Neutrophil (primary cell): ENCODE results near the gene GGNBP2.

Experiments
- H3K27ac ChIP-seq: fragments of 200-600 bp; sonication (generic); 2 replicates; pipeline ENCODE4 v1.5.1; 2016; ENCODE audit warnings: mild to moderate bottlenecking, moderate library complexity
- H3K27me3 ChIP-seq: fragments of 200-600 bp; sonication (generic); 2 replicates; pipeline ENCODE4 v1.6.0; 2016; ENCODE audit warnings: mild to moderate bottlenecking
- H3K36me3 ChIP-seq: fragments of 200-600 bp; sonication (generic); 2 replicates; pipeline ENCODE4 v1.5.1; 2017
- H3K4me1 ChIP-seq, 2 experiments: fragments of 200-600 bp in 1 of 2; sonication (generic) in 1 of 2; 1 replicate in 1 of 2; 2 replicates in 1 of 2; pipeline versions ENCODE4 v1.5.1 to v1.6.1; 2013 to 2016; ENCODE audit warnings: low read depth in 1 of 2, low read length in 1 of 2, mild to moderate bottlenecking in 1 of 2, moderate library complexity in 1 of 2; ENCODE audit not compliant: control insufficient read depth in 1 of 2, insufficient read depth in 1 of 2
- H3K4me3 ChIP-seq, 2 experiments: fragments of 200-600 bp in 1 of 2; sonication (generic) in 1 of 2; 1 replicate in 1 of 2; 2 replicates in 1 of 2; pipeline ENCODE4 v1.5.1; 2013 to 2016; ENCODE audit warnings: low read depth in 1 of 2, low read length in 1 of 2, mild to moderate bottlenecking in 1 of 2, moderate library complexity in 1 of 2
- H3K9me3 ChIP-seq: fragments of 200-600 bp; sonication (generic); 2 replicates; pipeline ENCODE4 v1.5.1; 2016
- TF ChIP-seq, protein P1 (sequence below): fragments of 200-600 bp; sonication (generic); IDR thresholded peaks from 2 replicates; pipeline ENCODE4 v1.5.1; 2016; ENCODE audit warnings: antibody characterized with exemption

The GGNBP2 gene

DNA sequence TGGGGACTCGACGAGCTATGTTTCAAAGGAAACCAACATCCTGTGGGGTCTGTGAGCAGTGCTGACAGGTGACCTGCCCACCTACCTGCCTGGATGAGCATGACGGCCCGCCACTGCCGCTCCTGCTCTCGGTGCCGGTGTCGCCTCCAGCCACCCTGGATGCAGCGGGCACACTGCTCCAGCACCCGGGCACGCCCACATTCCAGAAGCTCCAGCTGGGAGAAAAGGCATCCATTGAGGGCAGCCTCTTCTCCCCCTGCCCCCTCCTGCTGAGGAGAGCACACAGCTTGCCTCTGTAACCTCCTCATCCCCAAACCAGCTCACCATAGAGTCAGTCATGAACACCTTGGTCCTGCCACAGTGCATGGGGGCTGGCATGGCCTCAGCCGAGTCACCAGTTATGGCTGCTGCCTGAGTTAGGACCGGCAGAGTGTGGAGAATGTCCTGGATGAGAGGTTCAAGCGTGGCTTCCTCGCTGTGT lies 43.9 kb upstream of the GGNBP2 start:
- TF ChIP-seq, protein P1, sequence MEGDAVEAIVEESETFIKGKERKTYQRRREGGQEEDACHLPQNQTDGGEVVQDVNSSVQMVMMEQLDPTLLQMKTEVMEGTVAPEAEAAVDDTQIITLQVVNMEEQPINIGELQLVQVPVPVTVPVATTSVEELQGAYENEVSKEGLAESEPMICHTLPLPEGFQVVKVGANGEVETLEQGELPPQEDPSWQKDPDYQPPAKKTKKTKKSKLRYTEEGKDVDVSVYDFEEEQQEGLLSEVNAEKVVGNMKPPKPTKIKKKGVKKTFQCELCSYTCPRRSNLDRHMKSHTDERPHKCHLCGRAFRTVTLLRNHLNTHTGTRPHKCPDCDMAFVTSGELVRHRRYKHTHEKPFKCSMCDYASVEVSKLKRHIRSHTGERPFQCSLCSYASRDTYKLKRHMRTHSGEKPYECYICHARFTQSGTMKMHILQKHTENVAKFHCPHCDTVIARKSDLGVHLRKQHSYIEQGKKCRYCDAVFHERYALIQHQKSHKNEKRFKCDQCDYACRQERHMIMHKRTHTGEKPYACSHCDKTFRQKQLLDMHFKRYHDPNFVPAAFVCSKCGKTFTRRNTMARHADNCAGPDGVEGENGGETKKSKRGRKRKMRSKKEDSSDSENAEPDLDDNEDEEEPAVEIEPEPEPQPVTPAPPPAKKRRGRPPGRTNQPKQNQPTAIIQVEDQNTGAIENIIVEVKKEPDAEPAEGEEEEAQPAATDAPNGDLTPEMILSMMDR = no peak
- Histone ChIP-seq H3K4me1 (no peaks in the 10 kb centered on the region), H3K4me3 (no peak overlapping the region), H3K27me3 (no peaks in the 10 kb centered on the region), H3K36me3 (peaks cover 82% of the 10 kb centered on the region), H3K27ac (no peak overlapping the region), H3K9me3 (no peaks in the 10 kb centered on the region)

DNA sequence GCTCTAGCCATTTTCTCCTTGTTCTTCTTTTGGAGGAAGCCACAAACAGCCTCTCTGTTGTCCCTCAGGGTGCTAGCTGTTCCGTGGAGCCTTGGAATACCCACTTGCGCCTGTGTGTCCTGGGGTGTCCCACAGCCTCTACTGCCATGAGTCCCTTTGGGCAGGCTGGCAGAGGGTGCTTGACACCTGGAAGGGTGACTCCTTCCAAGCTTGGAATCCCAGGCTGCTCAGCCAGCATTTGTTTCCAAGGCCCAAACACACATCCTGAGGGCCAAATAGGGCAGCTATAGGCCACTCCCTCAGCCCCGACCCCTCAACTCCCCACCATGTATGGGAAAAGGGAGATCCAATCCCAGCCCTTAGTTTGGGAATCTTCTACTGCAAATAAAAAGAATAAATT lies 43.4 kb upstream of the GGNBP2 start:
- Histone ChIP-seq H3K27ac (no peak overlapping the region), H3K36me3 (peaks cover 82% of the 10 kb centered on the region)

DNA sequence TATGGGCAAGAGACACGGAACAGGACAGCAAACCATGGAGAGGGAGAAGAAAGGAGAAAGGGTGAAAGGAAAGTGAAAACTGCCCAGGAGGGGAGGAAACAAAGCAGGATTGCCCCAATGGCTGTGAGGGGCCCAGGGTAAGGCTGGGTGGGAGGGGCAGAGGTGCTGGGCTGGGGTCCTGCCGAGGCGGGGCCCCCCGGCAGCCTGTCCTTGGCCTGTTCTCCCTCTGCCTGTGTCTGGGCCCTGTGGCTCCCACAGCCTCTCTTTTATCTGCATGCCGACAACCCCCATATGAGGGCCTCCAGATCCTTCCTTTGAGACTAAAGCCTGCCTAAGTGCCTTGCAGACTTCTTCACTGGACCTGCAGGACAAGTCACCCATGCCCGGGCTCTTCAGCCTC lies 42.8 kb upstream of the GGNBP2 start:
- TF ChIP-seq, protein P1 = no peak
- H3K36me3 ChIP-seq = peaks cover 82% of the 10 kb centered on the region
- no peaks in the 10 kb centered on the region for H3K4me1 ChIP-seq
- no peaks in the 10 kb centered on the region for H3K9me3 ChIP-seq
- H3K4me3 ChIP-seq = no peak overlapping the region
- H3K27me3 ChIP-seq = no peaks in the 10 kb centered on the region
- no peak overlapping the region for H3K27ac ChIP-seq

More for the DNA sequence above, 43.4 kb upstream of the GGNBP2 start:
- TF ChIP-seq, protein P1 = no peak
- Histone ChIP-seq H3K4me3 (no peak overlapping the region), H3K9me3 (no peaks in the 10 kb centered on the region), H3K27me3 (no peaks in the 10 kb centered on the region), H3K4me1 (no peaks in the 10 kb centered on the region)

DNA sequence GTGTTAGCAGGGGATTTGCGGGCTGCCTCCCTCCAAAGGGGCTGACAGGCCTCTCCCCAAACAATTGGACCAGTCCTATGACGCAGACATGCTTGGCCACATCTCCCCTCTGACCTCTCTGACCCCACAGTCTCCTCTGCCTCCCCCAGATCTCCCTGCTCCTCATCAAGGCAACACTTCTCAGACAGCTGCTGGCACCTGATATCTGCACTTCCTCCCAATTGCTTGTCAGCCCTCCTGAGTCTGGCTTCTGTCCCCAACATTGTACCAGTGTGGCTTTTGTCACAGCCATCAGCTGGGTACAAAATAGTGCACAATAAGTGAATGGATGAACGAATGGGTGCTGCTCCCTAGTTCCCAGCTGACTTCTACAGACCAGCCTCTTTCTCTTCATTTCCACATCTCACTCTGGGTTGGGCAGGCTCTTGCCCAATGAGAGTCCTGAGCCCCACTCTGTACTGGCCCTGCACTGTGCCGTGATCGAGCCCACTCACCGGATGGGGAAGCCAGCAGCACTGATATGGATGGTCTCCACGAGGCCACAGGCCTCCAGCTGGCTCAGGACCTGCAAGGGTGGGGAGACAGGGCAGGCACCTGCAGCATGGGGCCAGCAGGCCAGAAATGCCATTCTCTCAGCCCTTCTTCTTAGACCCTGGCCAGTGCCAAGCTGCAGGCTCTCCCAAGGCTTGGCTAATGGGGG lies 41.1 kb upstream of the GGNBP2 start:
- no peak overlapping the region for H3K4me3 ChIP-seq
- TF ChIP-seq, protein P1 = no peak
- H3K36me3 ChIP-seq = peaks cover 83% of the 10 kb centered on the region
- H3K27me3 ChIP-seq = no peaks in the 10 kb centered on the region
- no peaks in the 10 kb centered on the region for H3K4me1 ChIP-seq
- H3K9me3 ChIP-seq = no peaks in the 10 kb centered on the region
- H3K27ac ChIP-seq = no peak overlapping the region

DNA sequence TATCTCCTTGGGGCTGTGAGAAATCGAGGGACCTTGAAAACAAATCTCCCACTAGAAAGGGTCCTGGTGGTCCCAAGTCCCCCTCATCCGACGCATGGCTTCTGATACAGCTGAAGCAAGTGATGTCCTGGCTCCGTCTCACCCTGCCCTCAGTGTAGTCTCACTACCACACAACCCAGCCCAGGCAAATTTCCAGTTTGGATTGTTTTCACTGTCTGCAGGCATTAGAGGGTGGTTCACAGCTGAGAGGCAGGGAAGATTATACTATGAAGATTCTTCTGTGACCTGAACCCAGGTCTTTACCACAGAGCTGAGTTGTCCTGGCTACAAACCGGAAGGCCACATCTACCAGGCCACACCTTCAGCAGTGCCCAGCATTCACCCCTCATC lies 40.6 kb upstream of the GGNBP2 start:
- no peaks in the 10 kb centered on the region for H3K9me3 ChIP-seq
- H3K4me3 ChIP-seq = no peak overlapping the region
- H3K27ac ChIP-seq = no peak overlapping the region
- no peaks in the 10 kb centered on the region for H3K4me1 ChIP-seq
- TF ChIP-seq, protein P1 = no peak
- peaks cover 83% of the 10 kb centered on the region for H3K36me3 ChIP-seq
- H3K27me3 ChIP-seq = no peaks in the 10 kb centered on the region
